ENCODE results near the gene UBR4. TPM values are rescaled to one million over a fixed set of nuclear protein-coding genes. Genes with fewer than 3 reads are reported as not detected.

The UBR4 gene
- total RNA-seq, 1 donor from 2014 or later: 66.1 TPM

GRCh38 chr1:19086176-19086875, 123.7 kb downstream of the UBR4 start:
- no peak for TF ChIP-seq CTCF (IDR thresholded peaks at IDR 0.05; ENCODE audit: insufficient read depth, low read length, severe bottlenecking)
- peak; percentile 27 for DNase-seq (ENCODE audit: low read depth)
- H3K36me3 ChIP-seq (ENCODE audit: control insufficient read depth, insufficient read depth, low read length): peaks cover 46% of the 10 kb centered on the region
- H3K27me3 ChIP-seq (ENCODE audit: control insufficient read depth, insufficient read depth, low read length): no peaks in the 10 kb centered on the region
- H3K4me3 ChIP-seq (ENCODE audit: low read depth, low read length): no peak overlapping the region
- FAIRE-seq: no peak

DNA sequence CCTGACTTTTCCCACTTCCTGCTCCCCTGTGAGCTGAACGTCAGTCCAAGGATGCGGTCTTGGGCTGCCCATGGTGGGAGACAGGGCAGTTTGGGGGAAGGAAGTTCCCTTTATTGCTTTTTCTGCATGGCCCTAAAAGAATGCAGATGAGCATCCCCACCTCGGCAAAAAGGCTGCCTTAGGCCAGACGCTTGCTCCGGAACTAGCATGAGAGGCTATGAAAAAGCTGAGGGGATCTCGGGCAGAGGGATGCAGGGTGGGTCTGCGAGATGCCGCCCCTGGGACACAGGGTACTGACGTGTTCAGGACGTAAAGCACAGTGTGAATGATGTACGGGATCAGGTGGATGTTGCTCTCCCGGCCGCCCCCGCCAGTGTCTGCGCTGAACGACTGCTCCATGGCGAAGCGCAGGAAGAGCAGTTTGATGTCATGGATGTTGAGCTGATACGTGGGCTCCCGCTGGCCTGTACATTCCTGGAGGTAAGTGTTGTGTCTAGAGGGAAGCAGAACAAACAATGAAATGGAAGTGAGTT, 125.8 kb downstream of the UBR4 start:
- peaks cover 47% of the 10 kb centered on the region for H3K36me3 ChIP-seq (ENCODE audit: control insufficient read depth, insufficient read depth, low read length)
- no peaks in the 10 kb centered on the region for H3K27me3 ChIP-seq (ENCODE audit: control insufficient read depth, insufficient read depth, low read length)
- DNase-seq (ENCODE audit: low read depth): no peak
- TF ChIP-seq CTCF (IDR thresholded peaks at IDR 0.05; ENCODE audit: insufficient read depth, low read length, severe bottlenecking): no peak
- FAIRE-seq: no peak
- H3K4me3 ChIP-seq (ENCODE audit: low read depth, low read length): no peak overlapping the region

GRCh38 chr1:19083081-19083480, 127.0 kb downstream of the UBR4 start:
- DNase-seq (ENCODE audit: low read depth): peak; percentile 92
- no peak overlapping the region for H3K4me3 ChIP-seq (ENCODE audit: low read depth, low read length)
- no peaks in the 10 kb centered on the region for H3K27me3 ChIP-seq (ENCODE audit: control insufficient read depth, insufficient read depth, low read length)
- TF ChIP-seq CTCF (IDR thresholded peaks at IDR 0.05; ENCODE audit: insufficient read depth, low read length, severe bottlenecking): no peak
- FAIRE-seq: peak; percentile 60
- peaks cover 41% of the 10 kb centered on the region for H3K36me3 ChIP-seq (ENCODE audit: control insufficient read depth, insufficient read depth, low read length)

- H3K36me3 ChIP-seq (ENCODE audit: control insufficient read depth, insufficient read depth, low read length): peaks cover 33% of the 10 kb centered on the region
- H3K4me3 ChIP-seq (ENCODE audit: low read depth, low read length): no peak overlapping the region
- FAIRE-seq: peak; percentile 32
- peak; percentile 50 for DNase-seq (ENCODE audit: low read depth)
- H3K27me3 ChIP-seq (ENCODE audit: control insufficient read depth, insufficient read depth, low read length): no peaks in the 10 kb centered on the region
- no peak for TF ChIP-seq CTCF (IDR thresholded peaks at IDR 0.05; ENCODE audit: insufficient read depth, low read length, severe bottlenecking)
Observed at GRCh38 chr1:19081218-19081893, 128.7 kb downstream of the UBR4 start.

- Histone ChIP-seq H3K27me3 (ENCODE audit: control insufficient read depth, insufficient read depth, low read length) (no peaks in the 10 kb centered on the region), H3K4me3 (ENCODE audit: low read depth, low read length) (no peak overlapping the region), H3K36me3 (ENCODE audit: control insufficient read depth, insufficient read depth, low read length) (peaks cover 30% of the 10 kb centered on the region)
- no peak for TF ChIP-seq CTCF (IDR thresholded peaks at IDR 0.05; ENCODE audit: insufficient read depth, low read length, severe bottlenecking)
- FAIRE-seq (no peak), DNase-seq (ENCODE audit: low read depth) (no peak)
Observed at GRCh38 chr1:19080721-19081120, 129.3 kb downstream of the UBR4 start.
